GM21515 (cell line): ENCODE results near the gene PAX4.
A peak's percentile ranks its signal among the peaks of the same experiment; 100 is the strongest.
"Not testable (repeated sequence)": the region's sequence is repeated elsewhere in the genome, so short reads cannot be mapped to it uniquely, and the experiment has no call there.

Experiments
- ATAC-seq: cut with Tn5 transposase; IDR thresholded peaks from one replicate; pipeline ENCODE4 v1.9.1; 2021; ENCODE audit not compliant: unreplicated experiment

The PAX4 gene

GRCh38 chr7:127588019-127588696 is 29.8 kb downstream of the PAX4 start, which contains the start of gene ARF5:
TSS of gene ARF5 (plus strand) at chr7:127588411. CDS start at chr7:127588499, 88 bp downstream.
- peak; percentile 61 for ATAC-seq

DNA sequence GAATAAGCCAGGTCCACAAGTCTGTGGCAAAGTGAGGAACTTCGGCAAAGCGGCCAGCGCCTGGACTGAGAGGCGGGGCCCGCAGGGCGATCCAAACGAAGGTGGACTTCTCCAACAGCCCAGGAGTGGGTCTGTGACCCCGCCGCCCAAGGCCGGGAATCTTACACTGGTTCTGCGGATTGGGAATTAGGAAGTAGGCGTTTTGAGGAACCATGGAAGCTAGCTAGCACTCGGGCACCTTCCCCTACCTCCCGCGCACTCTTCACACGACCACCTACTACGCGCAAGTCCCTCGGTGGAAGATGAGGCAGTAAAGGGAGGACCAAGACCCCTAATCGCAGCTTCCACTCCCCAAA is 30.3 kb downstream of the PAX4 start:
- ATAC-seq, result no peak

GRCh38 chr7:127586346-127586745 is 31.6 kb downstream of the PAX4 start:
- ATAC-seq, result no peak

DNA sequence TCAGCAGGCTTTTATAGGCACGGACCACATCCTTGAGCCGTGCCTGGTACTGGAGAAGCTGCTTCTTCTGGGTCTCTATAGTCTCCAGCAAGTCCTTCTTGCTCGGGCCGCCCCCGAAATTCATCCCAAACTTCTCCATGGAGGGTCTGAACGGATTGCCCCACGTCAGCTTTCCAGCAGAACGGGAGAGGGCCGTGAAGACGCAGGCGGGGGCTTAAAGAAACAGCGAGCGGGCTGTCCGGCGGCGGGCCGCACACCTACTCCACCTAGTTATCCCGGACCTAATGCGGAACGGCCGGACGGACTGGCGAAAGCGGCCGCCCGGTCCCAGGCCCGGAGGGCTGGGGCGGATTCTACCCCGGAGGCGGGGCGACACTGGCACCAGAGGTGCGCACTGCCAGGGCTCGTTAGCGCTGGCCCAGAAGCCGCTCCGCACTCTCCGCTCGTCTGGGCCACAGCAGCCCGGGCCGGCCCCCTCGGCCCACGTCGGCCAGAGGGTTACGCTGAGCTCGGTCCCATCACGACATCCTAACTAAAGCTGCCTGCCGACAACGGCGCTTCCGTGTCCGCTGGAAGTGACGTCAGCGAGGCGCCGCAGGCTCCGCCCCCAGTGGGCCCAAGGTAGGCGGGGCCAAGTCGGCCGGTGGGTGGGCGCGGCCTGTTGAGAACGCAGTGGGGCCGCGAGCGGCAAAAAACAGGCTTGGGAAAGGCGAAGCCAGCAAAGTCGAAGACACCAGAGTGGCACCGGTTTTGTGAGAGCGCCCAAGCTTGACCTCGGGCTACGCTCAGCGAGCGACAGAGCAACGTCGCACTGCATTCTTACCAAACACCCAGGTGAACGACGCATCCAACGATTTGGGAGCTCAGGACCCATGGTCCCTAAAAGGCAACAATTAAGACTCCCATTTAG is 32.6 kb downstream of the PAX4 start, which contains the start of gene GCC1:
Gene GCC1, minus strand, starts transcription at position 553 of the 910 bp plus-strand sequence. Its CDS starts 414 bp downstream, at position 139.
- peak; percentile 79 for ATAC-seq

GRCh38 chr7:127584648-127585043 is 33.3 kb downstream of the PAX4 start:
- ATAC-seq, result no peak

DNA sequence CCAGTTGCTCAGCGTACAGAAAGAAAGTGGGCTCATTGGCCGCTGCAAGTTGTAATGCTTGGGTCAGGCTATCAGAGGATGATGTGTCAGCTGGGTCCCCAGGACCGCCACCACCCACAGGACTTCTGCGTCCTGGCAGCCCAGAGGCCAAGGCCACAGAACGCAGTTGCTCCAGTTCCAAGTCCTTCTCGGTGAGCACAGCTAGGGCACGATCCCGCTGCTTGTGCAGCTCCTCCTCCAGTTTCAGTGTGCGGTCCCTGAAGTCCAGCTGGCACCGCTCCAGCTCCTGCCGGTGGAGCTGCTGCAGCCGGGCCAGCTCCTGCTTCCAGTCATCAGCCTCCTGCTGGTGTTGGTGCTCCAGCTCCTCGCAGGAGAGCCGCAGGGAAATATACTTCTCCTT is 35.6 kb downstream of the PAX4 start:
- ATAC-seq, result no peak

- ATAC-seq, result no peak
Observed at GRCh38 chr7:127581716-127582115, 36.2 kb downstream of the PAX4 start.

GRCh38 chr7:127580612-127581011 is 37.3 kb downstream of the PAX4 start:
- ATAC-seq, result no peak

GRCh38 chr7:127578711-127579275 is 39.1 kb downstream of the PAX4 start:
- ATAC-seq, result no peak

DNA sequence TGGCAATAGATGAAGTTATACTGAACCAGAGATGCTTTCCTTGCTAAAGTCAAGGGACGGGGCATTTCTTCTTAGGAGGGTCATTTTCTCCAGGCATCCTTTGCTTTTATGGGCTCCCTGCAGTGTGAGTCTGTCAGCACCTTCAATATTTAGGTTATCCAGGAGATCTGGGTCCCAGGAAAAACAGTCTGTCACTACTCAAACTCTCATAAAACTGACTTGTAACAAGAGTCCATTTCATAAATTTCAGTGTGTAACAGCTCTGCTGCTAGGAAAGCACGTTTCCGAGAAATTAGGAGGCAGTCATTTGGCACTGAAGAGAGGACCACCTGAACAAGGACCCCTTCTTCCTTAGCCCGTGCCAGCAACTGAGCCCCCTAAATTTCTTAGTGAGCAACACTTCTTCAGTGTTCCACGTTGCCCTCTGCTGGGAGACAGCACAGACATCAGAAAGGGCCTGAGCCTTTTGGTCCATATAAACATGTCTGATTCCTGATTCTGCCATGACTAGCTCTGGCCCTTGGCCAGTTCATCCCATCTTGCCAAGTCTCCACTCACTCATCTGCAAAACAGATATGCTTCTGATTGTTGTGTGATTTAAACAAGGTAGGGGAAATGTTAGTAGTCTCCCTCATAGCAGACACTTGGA is 39.8 kb downstream of the PAX4 start:
- ATAC-seq, result no peak

GRCh38 chr7:127571741-127572505 is 46.0 kb downstream of the PAX4 start:
- no peak for ATAC-seq

DNA sequence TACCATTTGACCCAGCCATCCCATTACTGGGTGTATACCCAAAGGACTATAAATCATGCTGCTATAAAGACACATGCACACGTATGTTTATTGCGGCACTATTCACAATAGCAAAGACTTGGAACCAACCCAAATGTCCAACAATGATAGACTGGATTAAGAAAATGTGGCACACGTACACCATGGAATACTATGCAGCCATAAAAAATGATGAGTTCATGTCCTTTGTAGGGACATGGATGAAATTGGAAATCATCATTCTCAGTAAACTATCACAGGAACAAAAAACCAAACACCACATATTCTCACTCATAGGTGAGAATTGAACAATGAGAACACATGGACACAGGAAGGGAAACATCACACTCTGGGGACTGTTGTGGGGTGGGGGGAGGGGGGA is 49.9 kb downstream of the PAX4 start:
- not testable (repeated sequence) for ATAC-seq

DNA sequence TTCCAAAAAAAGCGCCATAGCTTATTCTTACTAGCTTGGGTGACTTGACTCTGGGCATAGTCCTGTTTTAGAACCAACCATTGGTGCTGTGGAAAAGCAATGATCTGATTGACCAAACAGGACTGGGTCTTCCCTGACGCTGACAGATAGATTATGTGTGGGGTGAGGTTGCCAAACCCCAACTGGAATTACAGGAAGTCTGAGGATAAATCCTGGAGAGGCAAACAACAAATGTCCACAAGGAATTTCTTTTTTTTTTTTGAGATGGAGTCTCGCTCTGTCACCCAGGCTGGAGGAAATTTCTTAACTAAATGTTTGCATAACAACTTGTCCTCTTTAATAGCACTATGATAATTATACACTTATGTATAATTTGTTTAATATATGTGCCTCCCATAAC is 51.7 kb downstream of the PAX4 start:
- no peak for ATAC-seq
